Astrocyte (in vitro differentiated cells and primary cell): ENCODE data around the gene CD244. TPM values are rescaled to one million over a fixed set of nuclear protein-coding genes. Genes with fewer than 3 reads are reported as not detected.

Source experiments
- DNase-seq: peaks from one replicate; pipeline ENCODE4 v3.0.0-alpha.2; 2010; ENCODE audit warnings: low read depth
- FAIRE-seq: peaks from 2 replicates; lab custom pipeline; 2011; peaks lifted over from hg19 to GRCh38; lab: Jason Lieb, UNC
- H2AFZ ChIP-seq: 2 replicates; pipeline ENCODE4 v1.6.0; 2012; ENCODE audit warnings: low read depth, low read length, inconsistent platforms
- H3K27ac ChIP-seq: 2 replicates; pipeline ENCODE4 v1.5.1; 2011; ENCODE audit warnings: low read depth, low read length, inconsistent platforms
- H3K27me3 ChIP-seq: 2 replicates; pipeline ENCODE4 v1.6.0; 2011; ENCODE audit warnings: low read length, inconsistent platforms; ENCODE audit not compliant: insufficient read depth
- H3K36me3 ChIP-seq: 2 replicates; pipeline ENCODE4 v1.5.1; 2011; ENCODE audit warnings: low read length, inconsistent platforms; ENCODE audit not compliant: insufficient read depth
- H3K4me1 ChIP-seq: 2 replicates; pipeline ENCODE4 v1.5.1; 2011; ENCODE audit warnings: low read length, inconsistent platforms; ENCODE audit not compliant: insufficient read depth
- H3K4me2 ChIP-seq: 2 replicates; pipeline ENCODE4 v1.6.0; 2012; ENCODE audit warnings: low read length, inconsistent platforms
- H3K4me3 ChIP-seq: 2 replicates; pipeline ENCODE4 v1.5.1; 2011; ENCODE audit warnings: low read depth, mild to moderate bottlenecking, low read length, inconsistent platforms; ENCODE audit not compliant: insufficient read depth
- H3K79me2 ChIP-seq: 2 replicates; pipeline ENCODE4 v1.6.0; 2012; ENCODE audit warnings: mild to moderate bottlenecking, low read length, inconsistent platforms; ENCODE audit not compliant: insufficient read depth
- H3K9ac ChIP-seq: 2 replicates; pipeline ENCODE4 v1.6.0; 2012; ENCODE audit warnings: mild to moderate bottlenecking, low read length, inconsistent platforms
- H3K9me3 ChIP-seq: 2 replicates; pipeline ENCODE4 v1.5.1; 2012; ENCODE audit warnings: low read depth, mild to moderate bottlenecking, low read length, inconsistent platforms; ENCODE audit not compliant: insufficient read depth
- H4K20me1 ChIP-seq: 2 replicates; pipeline ENCODE4 v1.6.0; 2012; ENCODE audit warnings: low read length, inconsistent platforms; ENCODE audit not compliant: insufficient read depth
- H3K27ac Mint-ChIP-seq: one replicate; pipeline ENCODE4 v1.8.0; 2021; ENCODE audit warnings: mild to moderate bottlenecking, mixed read lengths; ENCODE audit not compliant: unreplicated experiment
- H3K27me3 Mint-ChIP-seq: one replicate; pipeline ENCODE4 v1.8.0; 2021; ENCODE audit warnings: low read depth, mixed read lengths; ENCODE audit not compliant: unreplicated experiment
- H3K36me3 Mint-ChIP-seq: one replicate; pipeline ENCODE4 v1.8.0; 2021; ENCODE audit warnings: low read depth, mixed read lengths; ENCODE audit not compliant: unreplicated experiment
- H3K4me1 Mint-ChIP-seq: one replicate; pipeline ENCODE4 v1.8.0; 2021; ENCODE audit warnings: low read depth, mixed read lengths; ENCODE audit not compliant: unreplicated experiment
- H3K4me3 Mint-ChIP-seq: one replicate; pipeline ENCODE4 v1.8.0; 2021; ENCODE audit warnings: mild to moderate bottlenecking, moderate library complexity, mixed read lengths; ENCODE audit not compliant: unreplicated experiment
- H3K9me3 Mint-ChIP-seq: one replicate; pipeline ENCODE4 v1.8.0; 2021; ENCODE audit warnings: mild to moderate bottlenecking, mixed read lengths; ENCODE audit not compliant: unreplicated experiment
- CTCF ChIP-seq: IDR thresholded peaks from 2 replicates; pipeline ENCODE4 v1.5.1; 2011; ENCODE audit warnings: low read depth, mild to moderate bottlenecking, inconsistent platforms, low read length, moderate library complexity; ENCODE audit not compliant: insufficient read depth
- EZH2 ChIP-seq: IDR thresholded peaks from 2 replicates; pipeline ENCODE4 v1.6.1; 2012; ENCODE audit warnings: mild to moderate bottlenecking, low read length, inconsistent platforms; ENCODE audit not compliant: insufficient read depth
- total RNA-seq: library from RNA; stranded (reverse); gene quantifications from 2 replicates; pipeline ENCODE4 v1.2.1, GENCODE V29; 2021

CD244 gene
- total RNA-seq, 1 donor from 2014 or later = not detected

GRCh38 chr1:160799641-160800040 is 63.0 kb downstream of the CD244 start:
- Mint-ChIP-seq H3K36me3 (no peaks in the 10 kb centered on the region), H3K4me1 (no peaks in the 10 kb centered on the region), H3K27me3 (peaks cover 8% of the 10 kb centered on the region), H3K9me3 (peaks cover 4% of the 10 kb centered on the region), H3K4me3 (no peak overlapping the region), H3K27ac (no peak overlapping the region)
- no peaks in the 10 kb centered on the region for H3K36me3 ChIP-seq
- H3K27ac ChIP-seq = no peak overlapping the region
- TF ChIP-seq EZH2 (no peak), CTCF (no peak)
- H2AFZ ChIP-seq = no peak overlapping the region
- no peaks in the 10 kb centered on the region for H3K4me1 ChIP-seq
- DNase-seq = no peak
- H3K9me3 ChIP-seq = no peaks in the 10 kb centered on the region
- no peaks in the 10 kb centered on the region for H3K27me3 ChIP-seq
- H3K9ac ChIP-seq = no peak overlapping the region
- H3K4me3 ChIP-seq = no peak overlapping the region
- FAIRE-seq = no peak
- no peak overlapping the region for H3K4me2 ChIP-seq
- H4K20me1 ChIP-seq = no peaks in the 10 kb centered on the region
- no peaks in the 10 kb centered on the region for H3K79me2 ChIP-seq

GRCh38 chr1:160798439-160798838 is 64.2 kb downstream of the CD244 start:
- no peaks in the 10 kb centered on the region for H3K4me1 ChIP-seq
- H3K36me3 ChIP-seq = no peaks in the 10 kb centered on the region
- H3K9me3 ChIP-seq = no peaks in the 10 kb centered on the region
- FAIRE-seq = no peak
- H3K9ac ChIP-seq = no peak overlapping the region
- no peak overlapping the region for H3K4me3 ChIP-seq
- Mint-ChIP-seq H3K27me3 (peaks cover 14% of the 10 kb centered on the region), H3K4me1 (no peaks in the 10 kb centered on the region), H3K9me3 (peaks cover 3% of the 10 kb centered on the region), H3K36me3 (no peaks in the 10 kb centered on the region), H3K4me3 (no peak overlapping the region), H3K27ac (no peak overlapping the region)
- H3K4me2 ChIP-seq = no peak overlapping the region
- H3K79me2 ChIP-seq = no peaks in the 10 kb centered on the region
- no peak overlapping the region for H2AFZ ChIP-seq
- DNase-seq = no peak
- no peaks in the 10 kb centered on the region for H3K27me3 ChIP-seq
- no peak overlapping the region for H3K27ac ChIP-seq
- no peaks in the 10 kb centered on the region for H4K20me1 ChIP-seq
- TF ChIP-seq EZH2 = no peak
- TF ChIP-seq CTCF = no peak

GRCh38 chr1:160797861-160798273 is 64.8 kb downstream of the CD244 start:
- Mint-ChIP-seq H3K27ac (no peak overlapping the region), H3K9me3 (peaks cover 3% of the 10 kb centered on the region), H3K4me1 (no peaks in the 10 kb centered on the region), H3K4me3 (no peak overlapping the region), H3K27me3 (peaks cover 14% of the 10 kb centered on the region), H3K36me3 (no peaks in the 10 kb centered on the region)
- Histone ChIP-seq H3K4me3 (no peak overlapping the region), H3K9me3 (no peaks in the 10 kb centered on the region), H2AFZ (no peak overlapping the region), H3K4me2 (no peak overlapping the region), H3K27me3 (no peaks in the 10 kb centered on the region), H3K27ac (no peak overlapping the region), H3K9ac (no peak overlapping the region), H4K20me1 (no peaks in the 10 kb centered on the region), H3K79me2 (no peaks in the 10 kb centered on the region), H3K4me1 (no peaks in the 10 kb centered on the region), H3K36me3 (no peaks in the 10 kb centered on the region)
- no peak for TF ChIP-seq EZH2
- TF ChIP-seq CTCF = no peak
- FAIRE-seq (no peak), DNase-seq (no peak)
